Measurements from ENCODE around the gene ATP1B2.

The ATP1B2 gene

DNA sequence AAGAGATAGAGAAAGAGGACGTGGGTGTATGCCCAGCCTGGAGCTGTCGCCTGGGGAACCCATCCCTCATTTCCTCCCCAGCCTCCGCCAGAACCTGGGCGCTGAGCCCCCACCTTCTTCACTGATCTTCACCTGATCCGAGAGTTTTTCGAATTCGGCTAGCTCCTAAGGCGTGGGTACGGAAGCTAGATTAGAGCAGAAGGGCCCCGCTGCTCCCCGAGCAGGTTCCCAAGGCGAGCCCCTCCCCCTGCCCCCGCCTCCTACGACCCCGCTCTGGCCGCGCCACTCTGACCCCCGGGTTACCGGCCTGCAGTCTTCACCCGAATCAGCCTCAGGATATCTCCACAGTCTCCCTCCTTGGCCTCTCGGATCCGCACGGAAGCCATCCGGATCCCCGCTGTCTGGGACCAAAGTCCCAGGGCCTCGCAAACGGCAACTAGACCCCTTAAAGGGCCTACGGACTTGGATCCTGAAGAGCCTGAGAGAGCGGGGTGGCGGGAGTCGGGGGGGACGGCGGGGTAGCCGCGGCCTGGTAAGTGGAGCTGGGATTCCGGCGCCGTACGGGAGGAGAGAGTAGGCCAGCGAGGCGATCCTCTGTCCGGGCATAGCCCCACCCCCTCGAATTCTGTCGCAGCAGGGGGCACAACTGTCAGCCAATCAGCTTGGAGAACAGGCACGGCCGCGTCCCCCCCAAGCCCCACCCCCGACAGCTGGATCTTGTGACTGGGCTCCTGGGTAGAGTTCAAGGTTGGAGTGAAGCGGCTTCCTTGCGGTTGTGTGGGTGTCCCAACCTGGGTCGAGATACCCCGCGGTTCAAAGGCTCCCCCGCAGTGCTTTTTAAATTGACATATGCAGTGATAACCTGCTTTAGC, 23.2 kb upstream of the ATP1B2 start, which contains the start of gene SAT2:
TSS of gene SAT2 (minus strand) at position 572 of the 872 bp plus-strand sequence. CDS start at position 386, 186 bp downstream.
- TF ChIP-seq, protein P1, sequence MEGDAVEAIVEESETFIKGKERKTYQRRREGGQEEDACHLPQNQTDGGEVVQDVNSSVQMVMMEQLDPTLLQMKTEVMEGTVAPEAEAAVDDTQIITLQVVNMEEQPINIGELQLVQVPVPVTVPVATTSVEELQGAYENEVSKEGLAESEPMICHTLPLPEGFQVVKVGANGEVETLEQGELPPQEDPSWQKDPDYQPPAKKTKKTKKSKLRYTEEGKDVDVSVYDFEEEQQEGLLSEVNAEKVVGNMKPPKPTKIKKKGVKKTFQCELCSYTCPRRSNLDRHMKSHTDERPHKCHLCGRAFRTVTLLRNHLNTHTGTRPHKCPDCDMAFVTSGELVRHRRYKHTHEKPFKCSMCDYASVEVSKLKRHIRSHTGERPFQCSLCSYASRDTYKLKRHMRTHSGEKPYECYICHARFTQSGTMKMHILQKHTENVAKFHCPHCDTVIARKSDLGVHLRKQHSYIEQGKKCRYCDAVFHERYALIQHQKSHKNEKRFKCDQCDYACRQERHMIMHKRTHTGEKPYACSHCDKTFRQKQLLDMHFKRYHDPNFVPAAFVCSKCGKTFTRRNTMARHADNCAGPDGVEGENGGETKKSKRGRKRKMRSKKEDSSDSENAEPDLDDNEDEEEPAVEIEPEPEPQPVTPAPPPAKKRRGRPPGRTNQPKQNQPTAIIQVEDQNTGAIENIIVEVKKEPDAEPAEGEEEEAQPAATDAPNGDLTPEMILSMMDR (IDR thresholded peaks at IDR 0.05; ENCODE audit: low read depth, low read length) = no peak
- peak; percentile 84 for DNase-seq (ENCODE audit: extremely low read depth, low read depth)

GRCh38 chr17:7629939-7630571, 20.7 kb upstream of the ATP1B2 start, which contains the start of gene SHBG:
Gene SHBG, plus strand, starts transcription at chr17:7630135. Its CDS starts 38 bp downstream, at chr17:7630173.
- TF ChIP-seq, protein P1 (IDR thresholded peaks at IDR 0.05; ENCODE audit: low read depth, low read length) = no peak
- DNase-seq (ENCODE audit: extremely low read depth, low read depth) = no peak

- no peak for DNase-seq (ENCODE audit: extremely low read depth, low read depth)
- TF ChIP-seq, protein P1 (IDR thresholded peaks at IDR 0.05; ENCODE audit: low read depth, low read length) = no peak
Observed at GRCh38 chr17:7631398-7632380, 19.0 kb upstream of the ATP1B2 start.

- peak; percentile 24 for DNase-seq (ENCODE audit: extremely low read depth, low read depth)
- TF ChIP-seq, protein P1 (IDR thresholded peaks at IDR 0.05; ENCODE audit: low read depth, low read length) = peak; percentile 53
Observed at GRCh38 chr17:7632492-7632894, 18.2 kb upstream of the ATP1B2 start.

DNA sequence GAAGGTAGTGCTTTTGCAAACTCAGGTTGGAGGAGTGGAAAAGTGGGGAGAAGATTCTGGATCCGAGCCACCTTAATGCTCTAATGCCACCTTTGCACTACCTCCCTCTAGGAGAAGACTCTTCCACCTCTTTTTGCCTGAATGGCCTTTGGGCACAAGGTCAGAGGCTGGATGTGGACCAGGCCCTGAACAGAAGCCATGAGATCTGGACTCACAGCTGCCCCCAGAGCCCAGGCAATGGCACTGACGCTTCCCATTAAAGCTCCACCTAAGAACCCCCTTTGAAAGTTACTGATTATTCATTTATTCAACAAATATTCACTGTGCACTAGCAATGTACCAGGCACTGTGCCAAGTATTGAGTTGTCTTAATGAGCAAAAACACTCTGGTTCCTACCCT, 17.6 kb upstream of the ATP1B2 start:
- no peak for DNase-seq (ENCODE audit: extremely low read depth, low read depth)
- TF ChIP-seq, protein P1 (IDR thresholded peaks at IDR 0.05; ENCODE audit: low read depth, low read length) = no peak

GRCh38 chr17:7634384-7634783, 16.3 kb upstream of the ATP1B2 start:
- DNase-seq (ENCODE audit: extremely low read depth, low read depth) = no peak
- TF ChIP-seq, protein P1 (IDR thresholded peaks at IDR 0.05; ENCODE audit: low read depth, low read length) = peak; percentile 54

All from AG09319 (cell line).